HepG2 (cell line): ENCODE data around the gene KRT36. TPM values are rescaled to one million over a fixed set of nuclear protein-coding genes. Genes with fewer than 3 reads are reported as not detected.

Source experiments
- ATAC-seq: fragments of 200-7000 bp; cut with Tn5 transposase; 3 replicates; pipeline ENCODE4 v1.9.1; 2020; ENCODE audit warnings: mild to moderate bottlenecking, moderate library complexity
- BruUV-seq: library from RNA; stranded (reverse); fragments of 400-500 nt; replicated peaks from 2 replicates; lab custom pipeline; 2021; lab: Mats Ljungman, UMichigan
- CTCF ChIA-PET: fragments of 300-600 bp; formaldehyde crosslinking; extraction: SDS; loops from one replicate; lab custom pipeline; 2021; ENCODE audit warnings: low total read pairs, inconsistent platforms, low intra/inter-chr PET ratio; lab: Yijun Ruan, JAX
- POLR2A ChIA-PET: fragments of 350-600 bp; sonication (Branson Sonifier 250); formaldehyde crosslinking; loops from one replicate; lab custom pipeline; 2020; ENCODE audit warnings: antibody characterized with exemption, inconsistent platforms; lab: Yijun Ruan, JAX
- DNase-seq: peaks from one replicate; pipeline ENCODE4 v3.0.0-alpha.2; 2015; ENCODE audit warnings: low spot score
- FAIRE-seq: peaks from 3 replicates; lab custom pipeline; 2011; peaks lifted over from hg19 to GRCh38; lab: Jason Lieb, UNC
- H2AFZ ChIP-seq: one replicate; pipeline ENCODE4 v1.6.1; 2011; ENCODE audit warnings: low read length, inconsistent platforms
- H3K27ac ChIP-seq: fragments of 300-600 bp; 3 replicates; pipeline ENCODE4 v1.8.0; 2011; ENCODE audit warnings: mixed run types, mild to moderate bottlenecking, mixed read lengths, low read length, inconsistent platforms; ENCODE audit not compliant: insufficient read depth; ENCODE audit errors: extremely low read length
- H3K27me3 ChIP-seq, 2 experiments: fragments of 200-600 bp in 1 of 2; 2 replicates in 1 of 2; 3 replicates in 1 of 2; pipeline versions ENCODE4 v1.6.0 to v1.8.0; 2011; ENCODE audit warnings: low read length in 2 of 2, mild to moderate bottlenecking in 2 of 2, moderate library complexity in 2 of 2, inconsistent platforms in 1 of 2; ENCODE audit not compliant: insufficient read depth in 2 of 2, control insufficient read depth in 1 of 2
- H3K36me3 ChIP-seq, 2 experiments: fragments of 200-600 bp in 1 of 2; replicated peaks in 1 of 2; 2 replicates in 1 of 2; 3 replicates in 1 of 2; pipeline versions ENCODE4 v1.5.1 to v1.8.0; 2011; ENCODE audit warnings: low read length in 2 of 2, inconsistent platforms in 1 of 2; ENCODE audit not compliant: insufficient read depth in 2 of 2, control insufficient read depth in 1 of 2
- H3K4me1 ChIP-seq: 2 replicates; pipeline ENCODE4 v1.5.1; 2012; ENCODE audit warnings: low read length, inconsistent platforms; ENCODE audit not compliant: insufficient read depth
- H3K4me2 ChIP-seq: 2 replicates; pipeline ENCODE4 v1.6.0; 2011; ENCODE audit warnings: low read depth, low read length, inconsistent platforms
- H3K4me3 ChIP-seq, 3 experiments: fragments of 200-600 bp in 1 of 3; sonication (generic), shearing (Covaris generic) in 1 of 3; replicated peaks in 1 of 3; 2 replicates each; pipeline ENCODE4 v1.5.1; 2011 to 2016; ENCODE audit warnings: low read length in 3 of 3, inconsistent platforms in 2 of 3, low read depth in 2 of 3, mild to moderate bottlenecking in 2 of 3, control low read depth in 1 of 3, mixed read lengths in 1 of 3; ENCODE audit not compliant: insufficient read depth in 1 of 3
- H3K79me2 ChIP-seq: one replicate; pipeline ENCODE4 v1.6.1; 2011; ENCODE audit warnings: low read length, inconsistent platforms; ENCODE audit not compliant: insufficient read depth
- H3K9ac ChIP-seq: 2 replicates; pipeline ENCODE4 v1.6.0; 2011; ENCODE audit warnings: mild to moderate bottlenecking, low read depth, low read length, inconsistent platforms; ENCODE audit not compliant: insufficient read depth
- H3K9me3 ChIP-seq: 2 replicates; pipeline ENCODE4 v1.5.1; 2012; ENCODE audit warnings: mild to moderate bottlenecking, low read length
- H4K20me1 ChIP-seq: 2 replicates; pipeline ENCODE4 v1.6.0; 2011; ENCODE audit warnings: inconsistent platforms, mild to moderate bottlenecking, low read length, moderate library complexity; ENCODE audit not compliant: insufficient read depth
- CEBPG ChIP-seq: IDR thresholded peaks from 2 replicates; pipeline ENCODE4 v1.6.1; 2016
- DPF2 ChIP-seq: sonication (generic); formaldehyde crosslinking; IDR thresholded peaks from 2 replicates; pipeline ENCODE4 v1.4.0; 2020; ENCODE audit warnings: mild to moderate bottlenecking, low read depth, missing genetic modification reagents, borderline replicate concordance
- FOXC1 ChIP-seq: sonication (generic); formaldehyde crosslinking; IDR thresholded peaks from 2 replicates; pipeline ENCODE4 v1.8.0; 2022; ENCODE audit warnings: mild to moderate bottlenecking, missing genetic modification reagents, borderline replicate concordance
- KLF16 ChIP-seq, 2 experiments: sonication (generic) in 1 of 2; formaldehyde crosslinking in 1 of 2; IDR thresholded peaks; 2 replicates each; pipeline versions ENCODE4 v1.6.1 to v1.8.0; 2016 to 2023; ENCODE audit warnings: missing genetic modification reagents in 2 of 2, missing compliant biosample characterization in 1 of 2
- NAIF1 ChIP-seq: sonication (generic); formaldehyde crosslinking; IDR thresholded peaks from 2 replicates; pipeline ENCODE4 v1.5.0; 2020; ENCODE audit warnings: mild to moderate bottlenecking, missing genetic modification reagents, borderline replicate concordance
- PLRG1 ChIP-seq: fragments of 450-650 bp; conservative IDR thresholded peaks from 2 replicates; pipeline ENCODE4 v1.6.1; 2016
- POLR2AphosphoS5 ChIP-seq: IDR thresholded peaks from 2 replicates; pipeline ENCODE4 v1.6.1; 2012; ENCODE audit warnings: low read depth, low read length
- WIZ ChIP-seq: sonication (generic); formaldehyde crosslinking; IDR thresholded peaks from 2 replicates; pipeline ENCODE4 v1.5.1; 2020; ENCODE audit warnings: mild to moderate bottlenecking, missing genetic modification reagents
- ZNF136 ChIP-seq: sonication (generic); formaldehyde crosslinking; IDR thresholded peaks from 2 replicates; pipeline ENCODE4 v1.8.1; 2022; ENCODE audit warnings: low read depth, mild to moderate bottlenecking, moderate library complexity, missing genetic modification reagents
- ZNF17 ChIP-seq: sonication (generic); formaldehyde crosslinking; IDR thresholded peaks from 2 replicates; pipeline ENCODE4 v1.5.0; 2020; ENCODE audit warnings: mild to moderate bottlenecking, missing genetic modification reagents
- ZNF362 ChIP-seq: sonication (generic); formaldehyde crosslinking; IDR thresholded peaks from 2 replicates; pipeline ENCODE4 v1.4.0; 2020; ENCODE audit warnings: missing genetic modification reagents, mild to moderate bottlenecking, borderline replicate concordance
- ZSCAN30 ChIP-seq: sonication (generic); formaldehyde crosslinking; IDR thresholded peaks from 2 replicates; pipeline ENCODE4 v1.5.0; 2020; ENCODE audit warnings: mild to moderate bottlenecking, missing genetic modification reagents
- WGBS: methylation state at CpG from one replicate; pipeline ENCODE4 v1.1.6; 2017; ENCODE audit warnings: low lambda C conversion rate; 5-methylcytosine and 5-hydroxymethylcytosine counted together
- in situ Hi-C: cut with HindIII; loops from 2 replicates; pipeline ENCODE4 v1.10.0; 2017; ENCODE audit warnings: low pct_unique_long_range_greater_than_20kb; ENCODE audit not compliant: extremely low pct_ligation_motif_present
- intact Hi-C: fragments of 100-400 bp; cut with micrococcal nuclease; formaldehyde crosslinking; loops from one replicate; pipeline ENCODE4 v1.10.0; 2022; ENCODE audit not compliant: unreplicated experiment
- polyA plus RNA-seq, 8 experiments: library from polyadenylated mRNA; depleted of rRNA in 3 of 8; stranded (reverse) in 7 of 8; unstranded in 1 of 8; fragments of >200 nt; fragmentation: Illumina TruSeq in 4 of 8; extraction: Trizol in 4 of 8; gene quantifications; 2 replicates each; pipeline versions ENCODE4 v1.2.1 to v1.2.3, GENCODE V29; 2011 to 2016; ENCODE audit warnings: low read depth in 4 of 8, missing spikeins in 1 of 8, mixed read lengths in 1 of 8; ENCODE audit not compliant: insufficient read depth in 1 of 8
- total RNA-seq, 5 experiments: library from RNA; depleted of rRNA; stranded (reverse); fragments of >200 nt; fragmentation: Illumina TruSeq; extraction: Trizol; gene quantifications; 2 replicates each; pipeline ENCODE4 v1.2.3, GENCODE V29; 2016; ENCODE audit warnings: low read depth in 1 of 5

KRT36 gene
- total and polyA plus RNA-seq, 2 of the 13 experiments (the other 11 are each of a cell fraction or from before 2014, with no cell fraction given): not detected

- CTCF ChIA-PET: no interaction called here
- H3K36me3 ChIP-seq: no peaks in the 10 kb centered on the region
- H3K4me2 ChIP-seq: peak overlapping the region; percentile 36; the same call in 1 of the 2 replicates
Observed at GRCh38 chr17:41537990-41538389, 48.3 kb upstream of the KRT36 start.

GRCh38 chr17:41537614-41537954 lies 47.9 kb upstream of the KRT36 start:
- no peak for DNase-seq
- peak overlapping the region; percentile 36; the same call in 1 of the 2 replicates for H3K4me2 ChIP-seq
- 33% methylated on average over 7 of the region's 7 CpGs for WGBS
- BruUV-seq: no TSS peak
- H3K36me3 ChIP-seq: no peaks in the 10 kb centered on the region
- H3K27ac ChIP-seq: no peak overlapping the region
- H3K9ac ChIP-seq: no peak overlapping the region
- ChIA-PET POLR2A (interaction anchor here (0.9 to 1.4 kb wide), 2 partner anchors 9 to 11 kb away, joined by 4 read pairs; partner anchors contain the start of gene KRT19), CTCF (no interaction called here)
- no peak for FAIRE-seq
- H3K79me2 ChIP-seq: no peaks in the 10 kb centered on the region
- ATAC-seq: no peak
- H3K9me3 ChIP-seq: no peaks in the 10 kb centered on the region
- H3K27me3 ChIP-seq: peaks cover 2 to 12% of the 10 kb centered on the region in 2 experiments; a peak in 1 of 5 replicates
- H2AFZ ChIP-seq: no peak overlapping the region
- peaks cover 70% of the 10 kb centered on the region for H3K4me1 ChIP-seq
- in situ Hi-C loops (no loop called here), intact Hi-C loops (loop anchor here (10.0 kb wide), 1 partner anchor 123 kb away; no protein-coding TSS in a partner anchor)
- H4K20me1 ChIP-seq: no peaks in the 10 kb centered on the region
- H3K4me3 ChIP-seq: no peak overlapping the region; a peak in 1 of 6 replicates
- TF ChIP-seq WIZ (CRISPR knock-in tag) (no peak), POLR2AphosphoS5 (no peak), DPF2 (no peak), ZNF17 (CRISPR knock-in tag) (no peak), FOXC1 (CRISPR knock-in tag) (no peak), KLF16 (CRISPR knock-in tag; IDR thresholded peaks at IDR 0.05) (no peak), ZSCAN30 (CRISPR knock-in tag) (no peak), NAIF1 (CRISPR knock-in tag) (no peak)

More at GRCh38 chr17:41537990-41538389, 48.3 kb upstream of the KRT36 start:
- H3K9me3 ChIP-seq: no peaks in the 10 kb centered on the region
- no peak for TF ChIP-seq PLRG1
- peak; percentile 20; the same call in 1 of the 2 replicates for TF ChIP-seq CEBPG (CRISPR knock-in tag)
- TF ChIP-seq ZNF362 (CRISPR knock-in tag): 0 out of 2 replicates have a peak, but pooled peaks have one; percentile 27
- TF ChIP-seq ZNF136 (CRISPR knock-in tag): no peak
- TF ChIP-seq KLF16 (CRISPR knock-in tag; IDR thresholded peaks at IDR 0.05): no peak
- H3K79me2 ChIP-seq: no peaks in the 10 kb centered on the region
- intact Hi-C loops: loop anchor here (10.0 kb wide), 1 partner anchor 123 kb away; no protein-coding TSS in a partner anchor
- no peaks in the 10 kb centered on the region for H4K20me1 ChIP-seq
- WGBS: 17% methylated on average over 8 of the region's 9 CpGs
- H2AFZ ChIP-seq: no peak overlapping the region
- no peak for DNase-seq
- H3K27ac ChIP-seq: no peak overlapping the region
- BruUV-seq: no TSS peak
- POLR2A ChIA-PET: interaction anchor here (0.9 to 1.4 kb wide), 2 partner anchors 10 kb away, joined by 4 read pairs; partner anchors contain the start of gene KRT19
- peaks cover 2 to 12% of the 10 kb centered on the region in 2 experiments; a peak in 1 of 5 replicates for H3K27me3 ChIP-seq
- H3K4me1 ChIP-seq: peaks cover 70% of the 10 kb centered on the region
- ATAC-seq: no peak
- FAIRE-seq: no peak
- H3K4me3 ChIP-seq: no peak overlapping the region; a peak in 1 of 6 replicates
- H3K9ac ChIP-seq: no peak overlapping the region
- in situ Hi-C loops: no loop called here
